ENCODE measurements around the gene AGBL2.
A peak's percentile ranks its signal among the peaks of the same experiment; 100 is the strongest.

The AGBL2 gene

GRCh38 chr11:47628026-47628425 is 87.1 kb downstream of the AGBL2 start:
- TF ChIP-seq, protein P1, sequence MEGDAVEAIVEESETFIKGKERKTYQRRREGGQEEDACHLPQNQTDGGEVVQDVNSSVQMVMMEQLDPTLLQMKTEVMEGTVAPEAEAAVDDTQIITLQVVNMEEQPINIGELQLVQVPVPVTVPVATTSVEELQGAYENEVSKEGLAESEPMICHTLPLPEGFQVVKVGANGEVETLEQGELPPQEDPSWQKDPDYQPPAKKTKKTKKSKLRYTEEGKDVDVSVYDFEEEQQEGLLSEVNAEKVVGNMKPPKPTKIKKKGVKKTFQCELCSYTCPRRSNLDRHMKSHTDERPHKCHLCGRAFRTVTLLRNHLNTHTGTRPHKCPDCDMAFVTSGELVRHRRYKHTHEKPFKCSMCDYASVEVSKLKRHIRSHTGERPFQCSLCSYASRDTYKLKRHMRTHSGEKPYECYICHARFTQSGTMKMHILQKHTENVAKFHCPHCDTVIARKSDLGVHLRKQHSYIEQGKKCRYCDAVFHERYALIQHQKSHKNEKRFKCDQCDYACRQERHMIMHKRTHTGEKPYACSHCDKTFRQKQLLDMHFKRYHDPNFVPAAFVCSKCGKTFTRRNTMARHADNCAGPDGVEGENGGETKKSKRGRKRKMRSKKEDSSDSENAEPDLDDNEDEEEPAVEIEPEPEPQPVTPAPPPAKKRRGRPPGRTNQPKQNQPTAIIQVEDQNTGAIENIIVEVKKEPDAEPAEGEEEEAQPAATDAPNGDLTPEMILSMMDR (IDR thresholded peaks at IDR 0.05), result no peak

GRCh38 chr11:47626234-47626633 is 88.9 kb downstream of the AGBL2 start:
- TF ChIP-seq, protein P1 (IDR thresholded peaks at IDR 0.05), result no peak

DNA sequence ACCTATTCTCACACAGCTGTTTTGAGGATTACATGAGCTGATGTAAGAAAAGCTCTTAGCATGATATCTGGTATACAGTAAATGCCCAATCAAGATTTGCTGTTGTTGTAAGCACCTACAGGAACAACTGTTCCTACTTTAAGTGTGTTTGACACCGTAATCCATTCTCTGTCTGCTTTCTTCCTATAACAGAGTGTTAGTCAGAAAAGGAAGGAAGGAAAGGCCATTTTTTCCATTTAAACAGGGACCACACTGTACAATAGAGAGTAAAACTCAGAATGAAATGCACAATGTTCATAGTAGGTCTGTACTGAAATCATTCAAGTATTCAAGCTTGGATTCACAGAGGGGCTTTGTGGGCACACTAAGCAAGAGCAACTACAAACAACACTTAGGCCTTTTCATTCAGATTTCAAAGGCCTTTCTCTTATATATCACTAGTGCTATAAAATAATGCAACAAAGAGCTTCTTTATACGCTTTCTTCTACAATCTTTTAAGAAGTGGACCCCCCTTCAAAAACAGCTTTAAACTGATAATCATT is 94.3 kb downstream of the AGBL2 start:
- TF ChIP-seq, protein P1 (IDR thresholded peaks at IDR 0.05), result no peak

DNA sequence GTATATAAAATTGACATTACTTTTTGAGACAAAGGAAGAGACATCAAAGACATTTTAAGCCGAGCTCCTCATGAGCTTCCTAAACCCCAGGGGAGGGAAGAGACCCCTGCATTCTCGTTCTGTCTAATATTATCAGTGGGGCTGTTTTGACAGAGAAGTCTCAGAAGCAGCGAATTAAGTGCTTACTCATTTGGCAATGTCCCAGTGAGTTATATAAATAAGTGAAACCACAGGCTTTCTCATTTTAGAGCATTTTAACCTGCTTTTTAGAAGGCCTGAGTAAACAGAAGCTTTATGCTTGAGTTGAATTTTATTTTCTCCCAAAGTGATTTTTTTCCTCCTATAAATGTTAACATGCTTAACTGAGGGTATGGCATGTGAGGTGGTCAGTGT is 97.8 kb downstream of the AGBL2 start:
- TF ChIP-seq, protein P1 (IDR thresholded peaks at IDR 0.05), result no peak

DNA sequence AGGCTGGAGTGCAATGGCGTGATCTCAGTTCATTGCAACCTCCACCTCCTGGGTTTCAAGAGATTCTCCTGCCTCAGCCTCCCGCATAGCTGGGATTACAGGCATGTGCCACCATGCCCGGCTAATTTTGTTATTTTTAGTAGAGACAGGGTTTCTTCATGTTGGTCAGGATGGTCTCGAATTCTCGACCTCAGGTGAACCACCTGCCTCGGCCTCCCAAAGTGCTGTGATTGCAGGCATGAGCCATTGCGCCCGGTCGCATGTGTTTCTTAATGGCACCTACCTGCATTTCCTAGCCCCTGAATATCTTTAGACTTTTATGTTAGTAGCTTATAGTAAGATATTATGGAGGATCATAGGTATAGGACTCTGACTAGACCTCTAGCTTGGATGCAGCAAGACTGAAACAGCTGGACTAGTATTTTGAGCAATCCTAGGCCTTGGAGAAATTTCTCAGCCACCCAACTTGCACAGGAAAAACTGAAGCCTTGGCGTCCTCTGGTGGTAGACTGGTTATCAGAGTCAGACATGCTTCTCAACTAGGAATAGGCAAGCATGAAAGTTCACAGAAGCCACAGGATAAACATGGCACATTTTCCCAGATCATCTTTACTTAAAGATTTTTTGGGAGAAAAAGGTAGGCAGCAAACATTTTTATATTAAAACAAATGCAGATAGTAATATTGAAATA is 98.3 kb downstream of the AGBL2 start:
- TF ChIP-seq, protein P1 (IDR thresholded peaks at IDR 0.05), result peak; percentile 30; the same call in 1 of the 2 replicates

GRCh38 chr11:47615249-47615648 is 99.9 kb downstream of the AGBL2 start:
- TF ChIP-seq, protein P1 (IDR thresholded peaks at IDR 0.05), result no peak

DNA sequence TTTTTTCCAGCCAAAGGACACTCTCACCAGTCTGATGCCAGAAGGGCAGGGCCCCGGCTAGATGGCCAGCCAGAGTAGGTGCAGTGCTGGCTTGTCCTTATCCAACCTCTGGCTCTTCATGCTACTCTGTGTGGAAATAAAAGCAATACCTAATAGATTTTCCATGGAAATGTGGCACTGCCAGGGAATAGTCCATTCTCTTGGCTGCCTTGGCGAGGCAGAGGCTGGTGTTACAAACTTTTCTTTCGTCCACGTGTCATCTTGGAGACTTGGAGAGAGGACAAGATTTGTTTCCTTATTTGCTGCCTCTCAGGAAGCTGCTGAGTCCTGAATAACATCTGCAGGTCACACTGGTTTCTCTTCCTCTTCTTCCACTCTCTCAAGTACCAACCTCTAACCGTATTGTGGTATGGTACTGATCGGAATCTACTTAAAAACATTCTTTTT is 103.8 kb downstream of the AGBL2 start:
- TF ChIP-seq, protein P1 (IDR thresholded peaks at IDR 0.05), result no peak
